GM12874 (cell line): ENCODE results near the gene STS.

Source experiments
- TF ChIP-seq, protein P1 (sequence below): IDR thresholded peaks from 2 replicates; pipeline ENCODE4 v1.5.1; 2011; ENCODE audit warnings: low read depth, mild to moderate bottlenecking, control low read depth, low read length, moderate library complexity; ENCODE audit not compliant: insufficient read depth

STS gene

DNA sequence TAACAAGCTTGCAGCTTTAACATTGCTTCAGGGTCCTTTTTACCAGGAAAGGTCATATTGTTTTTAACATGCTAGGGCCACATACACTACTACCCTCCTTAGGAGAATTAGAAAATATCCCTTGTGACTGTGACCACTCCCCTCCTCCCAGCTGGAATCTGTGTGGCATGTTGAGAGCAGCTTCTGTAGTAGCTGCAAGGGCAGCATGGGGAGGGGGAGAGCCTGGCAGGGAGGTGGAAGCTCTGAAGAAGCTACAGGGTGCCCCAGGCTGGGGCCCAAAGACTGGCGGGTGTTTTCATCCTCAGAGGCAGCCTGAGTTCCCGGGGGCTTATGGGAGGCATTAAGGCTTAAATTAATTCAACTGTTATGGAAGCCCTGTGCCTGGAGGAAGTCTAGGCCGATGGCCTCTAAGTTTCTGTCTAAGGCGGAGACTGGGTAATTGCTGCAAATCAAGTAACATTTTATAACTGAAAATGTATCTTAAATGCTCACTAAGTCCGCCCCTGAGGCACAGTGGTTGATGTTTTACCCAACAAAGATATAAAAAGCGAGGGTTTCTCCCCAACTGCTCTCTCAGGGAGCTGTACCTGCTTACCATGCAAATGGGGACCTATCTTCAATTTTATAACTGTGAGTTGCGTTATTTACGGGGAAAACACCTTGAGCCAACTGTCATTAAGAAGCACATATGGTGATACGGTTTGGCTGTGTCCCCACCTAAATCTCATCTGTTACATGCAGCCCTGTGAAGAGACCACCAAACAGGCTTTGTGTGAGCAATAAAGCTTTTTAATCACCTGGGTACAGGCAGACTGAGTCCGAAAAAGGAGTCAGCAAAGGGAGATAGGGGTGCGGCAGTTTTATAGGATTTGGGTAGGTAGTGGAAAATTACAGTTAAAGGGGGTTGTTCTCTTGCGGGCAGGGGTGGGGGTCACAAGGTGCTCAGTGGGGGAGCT, 37.4 kb upstream of the STS start:
- TF ChIP-seq, protein P1, sequence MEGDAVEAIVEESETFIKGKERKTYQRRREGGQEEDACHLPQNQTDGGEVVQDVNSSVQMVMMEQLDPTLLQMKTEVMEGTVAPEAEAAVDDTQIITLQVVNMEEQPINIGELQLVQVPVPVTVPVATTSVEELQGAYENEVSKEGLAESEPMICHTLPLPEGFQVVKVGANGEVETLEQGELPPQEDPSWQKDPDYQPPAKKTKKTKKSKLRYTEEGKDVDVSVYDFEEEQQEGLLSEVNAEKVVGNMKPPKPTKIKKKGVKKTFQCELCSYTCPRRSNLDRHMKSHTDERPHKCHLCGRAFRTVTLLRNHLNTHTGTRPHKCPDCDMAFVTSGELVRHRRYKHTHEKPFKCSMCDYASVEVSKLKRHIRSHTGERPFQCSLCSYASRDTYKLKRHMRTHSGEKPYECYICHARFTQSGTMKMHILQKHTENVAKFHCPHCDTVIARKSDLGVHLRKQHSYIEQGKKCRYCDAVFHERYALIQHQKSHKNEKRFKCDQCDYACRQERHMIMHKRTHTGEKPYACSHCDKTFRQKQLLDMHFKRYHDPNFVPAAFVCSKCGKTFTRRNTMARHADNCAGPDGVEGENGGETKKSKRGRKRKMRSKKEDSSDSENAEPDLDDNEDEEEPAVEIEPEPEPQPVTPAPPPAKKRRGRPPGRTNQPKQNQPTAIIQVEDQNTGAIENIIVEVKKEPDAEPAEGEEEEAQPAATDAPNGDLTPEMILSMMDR, result no peak

DNA sequence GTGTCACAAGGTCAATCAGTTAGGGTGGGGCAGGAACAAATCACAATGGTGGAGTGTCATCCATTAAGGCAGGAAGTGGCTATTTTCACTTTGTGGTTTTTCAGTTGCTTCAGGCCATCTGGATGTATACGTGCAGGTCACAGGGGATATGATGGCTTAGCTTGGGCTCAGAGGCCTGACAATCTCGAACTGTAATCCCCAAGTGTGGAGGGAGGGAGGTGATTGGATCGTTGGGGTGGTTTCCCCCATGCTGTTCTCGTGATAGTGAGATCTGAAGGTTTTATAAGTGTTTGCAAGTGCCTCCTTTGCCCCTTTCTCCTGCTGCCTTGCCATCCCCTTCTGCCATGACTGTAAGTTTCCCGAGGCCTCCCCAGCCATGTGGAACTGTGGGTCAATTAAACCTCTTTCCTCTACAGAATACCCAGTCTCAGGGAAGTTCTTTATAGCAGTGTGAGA, 36.7 kb upstream of the STS start:
- TF ChIP-seq, protein P1, result no peak

DNA sequence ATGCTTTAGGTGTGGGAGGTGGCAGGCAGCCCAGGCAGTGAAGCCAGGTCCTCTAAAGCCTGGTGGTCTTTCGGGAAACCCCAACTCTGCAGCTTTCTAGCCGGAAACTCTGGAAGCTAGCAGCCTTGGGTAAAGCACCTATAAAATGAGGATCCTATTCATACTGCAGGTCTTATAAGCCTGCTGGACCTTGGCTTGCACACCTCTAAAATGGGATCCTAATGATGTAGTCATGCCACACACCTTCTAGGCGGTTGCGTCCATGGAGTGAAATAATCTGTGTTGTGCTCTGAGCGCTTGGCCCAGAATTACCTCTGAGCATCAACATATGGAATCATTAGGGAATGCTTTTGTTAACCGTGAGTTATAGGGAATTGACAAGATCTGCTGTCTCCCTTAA, 36.0 kb upstream of the STS start:
- TF ChIP-seq, protein P1, result no peak

DNA sequence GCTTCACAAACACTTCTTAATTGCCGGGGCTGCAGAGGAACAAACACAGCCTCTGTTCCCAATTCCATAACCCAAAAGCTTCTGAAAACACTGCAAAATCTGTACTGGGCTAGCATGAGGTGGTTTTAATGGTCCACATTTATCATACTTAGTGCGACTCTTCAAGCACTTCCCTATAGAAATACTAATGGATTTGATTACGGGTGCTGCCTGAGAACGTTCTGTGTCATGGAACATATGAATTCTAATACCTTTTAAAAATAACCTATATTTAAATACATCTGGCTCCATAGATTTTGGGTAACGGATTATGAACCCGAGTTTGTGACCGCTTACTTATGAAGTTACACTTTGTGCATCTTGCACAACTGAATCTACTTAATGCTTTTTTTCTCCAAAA, 35.4 kb upstream of the STS start:
- TF ChIP-seq, protein P1, result no peak

DNA sequence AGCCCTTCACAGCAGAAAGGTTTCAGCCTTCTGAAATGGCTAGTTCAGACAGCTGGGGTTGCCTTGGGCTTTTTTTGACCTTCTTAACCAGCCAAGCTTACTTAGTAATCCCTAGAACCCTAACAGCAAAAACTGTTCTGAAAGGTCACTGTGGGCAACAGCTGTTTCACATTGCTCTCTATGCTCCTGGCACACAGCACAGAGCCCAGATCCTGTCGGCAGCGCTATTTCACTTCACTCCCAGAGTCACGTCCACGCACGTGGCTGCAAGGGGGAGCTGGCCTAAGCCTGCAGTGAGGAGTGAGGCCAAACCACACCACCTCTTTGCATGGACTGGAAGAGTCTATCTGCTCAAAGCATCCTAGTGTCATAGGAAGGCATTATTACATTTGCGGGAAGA, 32.0 kb upstream of the STS start:
- TF ChIP-seq, protein P1, result no peak

DNA sequence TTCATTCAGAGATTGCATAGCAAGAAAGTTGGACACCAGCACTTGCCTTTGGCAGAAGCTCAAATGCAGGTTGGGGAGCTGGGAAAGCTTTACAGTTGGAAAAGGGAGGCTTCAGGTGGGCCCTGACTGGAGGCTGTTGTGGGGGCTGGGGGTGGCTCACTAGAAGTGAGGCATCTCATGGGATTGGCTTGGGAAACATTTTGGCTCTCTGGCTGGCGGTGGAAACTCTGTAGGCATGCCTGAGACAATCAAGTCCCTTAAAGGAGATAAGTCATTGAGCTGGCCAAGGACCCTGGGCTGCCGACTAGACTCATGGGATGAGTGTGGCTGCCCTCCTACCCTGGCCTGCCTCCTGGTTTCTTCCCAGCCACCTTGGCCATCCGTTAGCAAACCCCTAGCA, 31.4 kb upstream of the STS start:
- TF ChIP-seq, protein P1, result no peak

DNA sequence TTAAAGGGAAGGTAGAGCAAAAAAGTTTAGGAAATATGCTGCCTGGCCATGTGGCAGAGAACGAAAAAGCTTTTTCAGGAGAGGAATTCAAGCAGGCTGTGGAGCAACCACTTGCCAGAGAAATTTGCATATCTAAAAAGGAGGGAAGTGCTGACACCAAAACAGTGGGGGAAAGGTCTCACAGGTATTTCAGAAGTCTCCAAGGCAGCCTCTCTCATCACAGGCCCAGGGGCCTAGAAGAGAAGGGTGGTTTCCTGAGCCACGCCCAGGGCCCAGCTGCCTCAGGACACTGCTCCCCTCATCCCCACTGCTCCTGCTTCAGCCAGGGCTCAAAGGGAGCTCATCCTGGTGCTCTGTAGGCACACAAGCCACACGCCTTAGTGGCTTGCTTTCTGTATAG, 29.9 kb upstream of the STS start:
- TF ChIP-seq, protein P1, result no peak
